Measurements from ENCODE around the gene ABCB1. TPM values are rescaled to one million over a fixed set of nuclear protein-coding genes. Genes with fewer than 3 reads are reported as not detected.
"Not testable (repeated sequence)": the region's sequence is repeated elsewhere in the genome, so short reads cannot be mapped to it uniquely, and the experiment has no call there.

The ABCB1 gene
- total RNA-seq, 2 donors from 2014 or later, result 15.5 to 20.1 TPM

DNA sequence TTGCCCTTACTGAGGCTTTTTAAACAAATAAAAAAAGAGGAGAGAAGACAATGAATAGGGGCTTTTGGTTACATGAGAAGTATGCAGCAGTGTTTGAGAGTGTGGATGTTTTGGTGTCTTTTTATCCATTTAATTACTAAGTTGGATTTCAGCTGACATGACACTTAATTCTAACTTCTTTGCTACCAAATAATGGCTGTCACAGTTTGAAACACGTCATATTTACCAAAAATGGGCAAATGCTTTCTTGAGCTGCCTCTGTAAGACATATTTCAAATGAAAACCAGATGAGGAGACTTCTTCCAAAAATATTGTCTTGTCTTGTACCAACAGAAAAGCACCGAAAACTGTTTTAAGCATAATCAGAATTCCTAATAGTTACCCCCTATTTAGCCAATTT, 129.2 kb downstream of the ABCB1 start:
- H3K36me3 Mint-ChIP-seq (ENCODE audit: insufficient read depth in 2 of 2), result peaks cover 0 to 1% of the 10 kb centered on the region in 2 donors
- peaks cover 55% of the 10 kb centered on the region for H3K27me3 Mint-ChIP-seq (ENCODE audit: low read depth)
- H3K4me3 Mint-ChIP-seq, result no peak overlapping the region
- no peak overlapping the region for H3K27ac Mint-ChIP-seq
- peaks cover 10% of the 10 kb centered on the region for H3K4me1 Mint-ChIP-seq (ENCODE audit: low read depth)
- no peaks in the 10 kb centered on the region for H3K9me3 Mint-ChIP-seq
- ATAC-seq (replicated peaks in 1 of 2) (no peak), DNase-seq (no peak)

DNA sequence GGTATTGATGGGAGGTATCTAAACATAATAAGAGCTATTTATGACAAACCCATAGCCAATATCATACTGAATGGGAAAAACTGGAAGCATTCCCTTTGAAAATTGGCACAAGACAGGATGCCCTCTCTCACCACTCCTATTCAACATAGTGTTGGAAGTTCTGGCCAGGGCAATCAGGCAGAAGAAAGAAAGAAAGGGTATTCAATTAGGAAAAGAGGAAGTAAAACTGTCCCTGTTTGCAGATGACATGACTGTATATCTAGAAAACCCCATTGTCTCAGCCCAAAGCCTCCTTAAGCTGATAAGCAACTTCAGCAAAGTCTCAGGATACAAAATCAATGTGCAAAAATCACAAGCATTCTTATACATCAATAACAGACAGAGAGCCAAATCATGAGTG, 131.5 kb downstream of the ABCB1 start:
- not testable (repeated sequence) for H3K36me3 Mint-ChIP-seq (ENCODE audit: insufficient read depth in 2 of 2); H3K27ac Mint-ChIP-seq; H3K4me3 Mint-ChIP-seq; ATAC-seq (replicated peaks in 1 of 2); DNase-seq; H3K9me3 Mint-ChIP-seq; H3K4me1 Mint-ChIP-seq (ENCODE audit: low read depth)
- peaks cover 48% of the 10 kb centered on the region for H3K27me3 Mint-ChIP-seq (ENCODE audit: low read depth)

DNA sequence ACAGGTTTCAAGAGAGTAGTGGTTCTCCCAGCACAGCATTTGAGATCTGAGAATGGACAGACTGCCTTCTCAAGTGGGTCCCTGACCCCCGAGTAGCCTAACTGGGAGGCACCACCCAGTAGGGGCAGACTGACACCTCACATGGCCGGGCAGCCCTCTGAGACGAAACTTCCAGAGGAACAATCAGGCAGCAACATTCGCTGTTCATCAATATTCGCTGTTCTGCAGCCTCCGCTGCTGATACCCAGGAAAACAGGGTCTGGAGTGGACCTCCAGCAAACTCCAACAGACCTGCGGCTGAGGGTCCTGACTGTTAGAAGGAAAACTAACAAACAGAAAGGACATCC, 135.2 kb downstream of the ABCB1 start:
- not testable (repeated sequence) for DNase-seq; H3K36me3 Mint-ChIP-seq (ENCODE audit: insufficient read depth in 2 of 2); H3K4me1 Mint-ChIP-seq (ENCODE audit: low read depth); H3K4me3 Mint-ChIP-seq; ATAC-seq (replicated peaks in 1 of 2); H3K27ac Mint-ChIP-seq; H3K9me3 Mint-ChIP-seq
- peaks cover 36% of the 10 kb centered on the region for H3K27me3 Mint-ChIP-seq (ENCODE audit: low read depth)

DNA sequence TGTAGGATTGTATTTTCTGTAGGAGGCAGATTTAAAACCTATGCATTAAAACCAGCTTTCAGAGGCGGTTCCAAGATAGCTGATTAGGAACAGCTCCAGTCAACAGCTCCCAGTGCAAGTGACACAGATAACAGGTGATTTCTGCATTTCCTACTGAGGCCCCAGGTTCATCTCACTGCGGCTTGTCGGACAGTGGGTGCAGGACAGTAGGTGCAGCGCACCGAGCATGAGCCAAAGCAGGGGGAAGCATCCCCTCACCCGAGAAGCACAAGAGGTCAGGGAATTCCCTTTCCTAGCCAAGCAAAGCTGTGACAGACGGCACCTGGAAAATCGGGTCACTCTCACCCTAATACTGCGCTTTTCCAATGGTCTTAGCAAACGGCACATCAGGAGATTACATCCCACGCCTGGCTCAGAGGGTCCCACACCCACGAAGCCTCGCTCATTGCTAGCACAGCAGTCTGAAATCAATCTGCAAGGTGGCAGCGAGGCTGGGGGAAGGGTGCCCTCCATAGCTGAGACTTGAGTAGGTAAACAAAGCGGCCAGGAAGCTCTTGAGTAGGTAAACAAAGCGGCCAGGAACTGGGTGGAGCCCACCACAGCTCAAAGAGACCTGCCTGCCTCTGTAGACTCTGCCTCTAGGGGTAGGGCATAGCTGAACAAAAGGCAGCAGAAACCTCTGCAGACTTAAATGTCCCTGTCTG, 135.7 kb downstream of the ABCB1 start:
- H3K27ac Mint-ChIP-seq; ATAC-seq (replicated peaks in 1 of 2); DNase-seq; H3K9me3 Mint-ChIP-seq; H3K36me3 Mint-ChIP-seq (ENCODE audit: insufficient read depth in 2 of 2); H3K4me1 Mint-ChIP-seq (ENCODE audit: low read depth); H3K4me3 Mint-ChIP-seq: not testable (repeated sequence)
- H3K27me3 Mint-ChIP-seq (ENCODE audit: low read depth), result peaks cover 36% of the 10 kb centered on the region

DNA sequence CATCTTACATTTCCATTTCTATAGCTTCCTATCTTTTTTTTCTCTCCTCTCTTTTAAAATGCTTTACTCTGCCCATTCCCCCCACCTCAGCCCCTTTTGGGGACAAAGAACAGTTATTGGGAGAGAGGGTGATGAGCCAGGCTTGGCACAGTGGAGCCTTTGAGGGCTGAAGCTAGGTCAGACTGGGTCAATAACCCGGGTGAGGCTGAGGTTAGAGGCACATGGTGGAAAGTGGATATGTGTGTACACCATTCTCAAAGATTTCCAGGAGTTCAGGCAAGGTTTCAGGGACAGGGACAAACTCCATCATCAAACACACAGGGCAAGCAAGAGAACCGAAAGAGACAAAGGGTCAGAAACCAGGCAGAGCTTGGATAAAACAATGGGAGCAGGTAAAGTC, 136.7 kb downstream of the ABCB1 start:
- ATAC-seq (replicated peaks in 1 of 2), result no peak
- Mint-ChIP-seq H3K4me1 (ENCODE audit: low read depth) (no peaks in the 10 kb centered on the region), H3K36me3 (ENCODE audit: insufficient read depth in 2 of 2) (no peaks in the 10 kb centered on the region), H3K27me3 (ENCODE audit: low read depth) (peaks cover 36% of the 10 kb centered on the region), H3K9me3 (no peaks in the 10 kb centered on the region), H3K4me3 (no peak overlapping the region), H3K27ac (no peak overlapping the region)
- DNase-seq, result no peak

DNA sequence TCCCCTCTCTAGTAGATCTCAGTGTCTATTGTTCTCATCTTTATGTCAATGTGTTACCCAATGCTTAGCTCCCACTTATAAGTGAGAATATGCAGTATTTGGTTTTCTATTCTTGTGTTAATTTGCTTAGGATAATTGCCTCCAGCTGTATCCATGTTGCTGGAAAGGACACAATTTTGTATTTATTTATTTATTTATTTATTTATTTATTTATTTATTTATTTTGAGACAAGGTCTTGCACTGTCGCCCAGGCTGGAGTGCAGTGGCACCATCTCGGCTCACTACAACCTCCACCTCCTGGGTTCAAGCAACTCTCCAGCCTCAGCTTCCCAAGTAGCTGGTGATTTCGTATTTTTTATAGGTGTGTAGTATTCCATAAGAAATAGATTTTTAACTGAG, 140.2 kb downstream of the ABCB1 start:
- not testable (repeated sequence) for H3K36me3 Mint-ChIP-seq (ENCODE audit: insufficient read depth in 2 of 2); H3K4me3 Mint-ChIP-seq; ATAC-seq (replicated peaks in 1 of 2); H3K9me3 Mint-ChIP-seq; H3K27ac Mint-ChIP-seq; DNase-seq; H3K4me1 Mint-ChIP-seq (ENCODE audit: low read depth)
- peaks cover 27% of the 10 kb centered on the region for H3K27me3 Mint-ChIP-seq (ENCODE audit: low read depth)

DNA sequence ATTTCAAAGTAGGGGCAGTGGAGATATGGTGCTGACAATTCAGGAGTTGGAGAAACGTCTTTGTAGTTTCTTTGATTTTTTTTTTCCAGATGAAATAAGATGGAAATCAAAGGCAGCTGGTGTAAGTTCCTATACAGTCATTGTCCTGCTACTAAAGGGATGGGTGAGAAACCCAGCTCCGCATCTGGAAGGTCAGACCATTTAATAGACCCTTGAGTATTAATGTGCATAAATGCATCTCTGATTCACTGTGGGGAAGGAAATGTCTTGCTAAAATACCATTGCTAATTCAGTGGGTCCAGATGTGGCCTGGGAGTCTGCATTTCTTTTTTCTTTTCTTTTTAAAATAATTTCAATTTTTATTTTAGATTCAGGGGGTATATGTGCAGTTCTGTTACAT, 140.7 kb downstream of the ABCB1 start:
- Mint-ChIP-seq H3K4me3 (no peak overlapping the region), H3K27ac (no peak overlapping the region), H3K27me3 (ENCODE audit: low read depth) (peaks cover 27% of the 10 kb centered on the region), H3K9me3 (no peaks in the 10 kb centered on the region), H3K36me3 (ENCODE audit: insufficient read depth in 2 of 2) (no peaks in the 10 kb centered on the region), H3K4me1 (ENCODE audit: low read depth) (no peaks in the 10 kb centered on the region)
- ATAC-seq (replicated peaks in 1 of 2), result no peak
- DNase-seq, result no peak

DNA sequence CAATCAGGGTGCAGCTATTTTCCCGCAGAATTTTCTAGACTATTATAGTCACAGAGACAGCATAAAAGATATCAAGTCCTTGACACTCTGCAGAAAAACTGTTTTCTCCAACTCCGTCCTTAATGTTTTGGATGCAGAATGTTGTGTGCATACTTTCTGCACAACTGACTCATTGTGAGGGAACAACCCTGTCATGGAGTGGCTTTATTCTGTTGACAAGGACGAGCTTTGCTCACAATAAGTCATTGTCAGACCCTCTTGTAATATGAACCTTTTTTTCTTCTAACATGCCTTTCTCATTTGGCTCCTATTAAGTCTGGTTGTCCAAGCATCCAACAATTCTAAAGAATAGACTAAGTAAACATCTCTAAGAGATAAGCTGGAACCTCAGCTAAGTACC, 142.5 kb downstream of the ABCB1 start:
- H3K4me3 Mint-ChIP-seq, result no peak overlapping the region
- peaks cover 16% of the 10 kb centered on the region for H3K27me3 Mint-ChIP-seq (ENCODE audit: low read depth)
- DNase-seq (no peak), ATAC-seq (replicated peaks in 1 of 2) (no peak)
- H3K36me3 Mint-ChIP-seq (ENCODE audit: insufficient read depth in 2 of 2), result no peaks in the 10 kb centered on the region
- no peak overlapping the region for H3K27ac Mint-ChIP-seq
- H3K4me1 Mint-ChIP-seq (ENCODE audit: low read depth), result no peaks in the 10 kb centered on the region
- H3K9me3 Mint-ChIP-seq, result no peaks in the 10 kb centered on the region

DNA sequence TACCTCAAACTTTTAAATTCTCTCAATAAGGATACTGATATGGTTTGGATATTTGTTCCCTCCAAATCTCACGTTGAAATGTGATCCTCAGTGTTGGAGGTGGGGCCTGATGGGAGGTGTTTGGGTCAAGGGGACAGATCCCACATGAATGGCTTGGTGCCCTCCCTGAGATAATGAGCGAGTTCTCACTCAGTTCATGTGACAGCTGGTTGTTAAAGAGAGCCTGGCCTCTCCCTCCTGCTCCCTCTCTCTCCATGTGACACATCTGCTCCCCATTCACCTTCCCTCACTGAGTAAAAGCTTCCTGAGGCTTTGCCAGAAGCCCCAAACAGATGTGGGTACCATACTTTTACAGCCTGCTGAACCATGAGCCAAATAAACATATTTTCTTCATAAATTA, 144.4 kb downstream of the ABCB1 start:
- no peak overlapping the region for H3K4me3 Mint-ChIP-seq
- no peaks in the 10 kb centered on the region for H3K9me3 Mint-ChIP-seq
- no peak for ATAC-seq (replicated peaks in 1 of 2)
- no peak overlapping the region for H3K27ac Mint-ChIP-seq
- no peaks in the 10 kb centered on the region for H3K36me3 Mint-ChIP-seq (ENCODE audit: insufficient read depth in 2 of 2)
- no peaks in the 10 kb centered on the region for H3K4me1 Mint-ChIP-seq (ENCODE audit: low read depth)
- H3K27me3 Mint-ChIP-seq (ENCODE audit: low read depth), result peaks cover 14% of the 10 kb centered on the region
- no peak for DNase-seq

Other genes starting within 250 kb of the ABCB1 start
- gene ABCB4, start 125.2 kb downstream of the ABCB1 start, total RNA-seq, result under 1 TPM; 0.07 to 0.69 TPM
- gene RUNDC3B, start 27.5 kb upstream of the ABCB1 start, total RNA-seq, result 1 to 10 TPM; 1.1 to 2.3 TPM

Data from activated T-cell treated with anti-CD3 and anti-CD28 coated beads, Interleukin-2, amount 50 U/mL, for 72 hours (primary cell).